H1 (cell line): Measurements from ENCODE around the gene SAFB2. TPM values are rescaled to one million over a fixed set of nuclear protein-coding genes. Genes with fewer than 3 reads are reported as not detected.
A peak's percentile ranks its signal among the peaks of the same experiment; 100 is the strongest.

ENCODE experiments used
- CTCF ChIA-PET: fragments of 300-600 bp; sonication (Branson Sonifier 250); formaldehyde crosslinking; loops from one replicate; lab custom pipeline; 2021; ENCODE audit not compliant: partially characterized antibody; lab: Charles Lee
- POLR2A ChIA-PET: fragments of 300-600 bp; sonication (Branson Sonifier 250); formaldehyde crosslinking; loops from one replicate; lab custom pipeline; 2021; ENCODE audit warnings: inconsistent platforms; ENCODE audit not compliant: partially characterized antibody; lab: Charles Lee
- DNase-seq, 2 experiments: peaks; one replicate each; pipeline versions ENCODE4 v3.0.0 to v3.0.0-alpha.2; 2010 to 2022; ENCODE audit warnings: low spot score in 2 of 2, low read depth in 1 of 2, mixed read lengths in 1 of 2
- FAIRE-seq: peaks from 2 replicates; lab custom pipeline; 2011; peaks lifted over from hg19 to GRCh38; lab: Jason Lieb, UNC
- H2AFZ ChIP-seq: 2 replicates; pipeline ENCODE4 v1.8.1; 2012; ENCODE audit warnings: low read length, inconsistent platforms
- H2AK5ac ChIP-seq: 2 replicates; pipeline ENCODE4 v1.6.1; 2013; ENCODE audit warnings: low read depth, low read length
- H2BK120ac ChIP-seq: replicated peaks from 2 replicates; pipeline ENCODE3; 2013; ENCODE audit warnings: low read depth, low read length, inconsistent platforms
- H2BK12ac ChIP-seq: 2 replicates; pipeline ENCODE4 v1.6.1; 2013; ENCODE audit warnings: low read depth, low read length
- H2BK15ac ChIP-seq: 2 replicates; pipeline ENCODE4 v1.6.1; 2013; ENCODE audit warnings: low read length
- H2BK20ac ChIP-seq: 2 replicates; pipeline ENCODE4 v1.6.1; 2013; ENCODE audit warnings: low read length
- H2BK5ac ChIP-seq: 2 replicates; pipeline ENCODE4 v1.6.1; 2013; ENCODE audit warnings: low read depth, low read length
- H3K14ac ChIP-seq: 2 replicates; pipeline ENCODE4 v1.6.1; 2013; ENCODE audit warnings: inconsistent platforms; ENCODE audit not compliant: insufficient read length
- H3K18ac ChIP-seq: 2 replicates; pipeline ENCODE4 v1.6.1; 2013; ENCODE audit warnings: low read length; ENCODE audit errors: extremely low read depth
- H3K23ac ChIP-seq: 2 replicates; pipeline ENCODE4 v1.6.1; 2013; ENCODE audit warnings: inconsistent platforms; ENCODE audit not compliant: insufficient read length
- H3K23me2 ChIP-seq: 2 replicates; pipeline ENCODE4 v1.6.1; 2013; ENCODE audit warnings: low read depth, low read length
- H3K27ac ChIP-seq: 2 replicates; pipeline ENCODE4 v1.6.1; 2011; ENCODE audit warnings: low read depth, low read length, inconsistent platforms
- H3K27me3 ChIP-seq, 4 experiments: replicated peaks in 1 of 4; 1 replicate in 1 of 4; 2 replicates in 3 of 4; pipeline versions ENCODE4 v1.6.1 to v1.8.1; 2011 to 2013; ENCODE audit warnings: low read length in 3 of 4, mild to moderate bottlenecking in 3 of 4, inconsistent platforms in 2 of 4, mixed read lengths in 2 of 4, moderate library complexity in 1 of 4; ENCODE audit not compliant: control insufficient read depth in 3 of 4, insufficient read depth in 3 of 4; ENCODE audit errors: extremely low read depth in 1 of 4
- H3K36me3 ChIP-seq, 4 experiments: 2 replicates each; pipeline versions ENCODE4 v1.6.1 to v1.8.1; 2011 to 2013; ENCODE audit warnings: mild to moderate bottlenecking in 4 of 4, low read length in 3 of 4, moderate library complexity in 2 of 4, control low read depth in 1 of 4, inconsistent platforms in 1 of 4; ENCODE audit not compliant: insufficient read depth in 4 of 4, control insufficient read depth in 2 of 4
- H3K4ac ChIP-seq: replicated peaks from 2 replicates; pipeline ENCODE3; 2013; ENCODE audit warnings: low read length, low read depth, mixed read lengths, inconsistent platforms; ENCODE audit not compliant: insufficient read length
- H3K4me1 ChIP-seq, 4 experiments: replicated peaks in 1 of 4; 1 replicate in 1 of 4; 2 replicates in 3 of 4; pipeline versions ENCODE4 v1.6.1 to v1.8.1; 2011 to 2013; ENCODE audit warnings: low read length in 3 of 4, inconsistent platforms in 2 of 4, mixed read lengths in 1 of 4; ENCODE audit not compliant: insufficient read depth in 4 of 4, control insufficient read depth in 3 of 4
- H3K4me2 ChIP-seq, 2 experiments: 2 replicates each; pipeline versions ENCODE4 v1.6.1 to v1.8.1; 2011 to 2013; ENCODE audit warnings: low read depth in 2 of 2, low read length in 2 of 2, control low read depth in 1 of 2, inconsistent platforms in 1 of 2, mild to moderate bottlenecking in 1 of 2; ENCODE audit not compliant: insufficient read depth in 1 of 2
- H3K4me3 ChIP-seq, 4 experiments: fragments of 200-600, 300-600 bp in 1 of 4; sonication (generic), shearing (Covaris generic), sonication (Bioruptor Twin) in 1 of 4; 2 replicates each; pipeline versions ENCODE4 v1.5.1 to v1.8.1; 2011 to 2016; ENCODE audit warnings: low read length in 4 of 4, low read depth in 3 of 4, control low read depth in 2 of 4, inconsistent platforms in 2 of 4, mild to moderate bottlenecking in 2 of 4, mixed read lengths in 1 of 4, moderate library complexity in 1 of 4; ENCODE audit not compliant: insufficient read depth in 2 of 4; ENCODE audit errors: extremely low read depth in 1 of 4
- H3K56ac ChIP-seq: replicated peaks from 2 replicates; pipeline ENCODE3; 2013; ENCODE audit warnings: low read depth, mild to moderate bottlenecking, mixed read lengths, low read length, inconsistent platforms; ENCODE audit not compliant: insufficient read length
- H3K79me1 ChIP-seq: 2 replicates; pipeline ENCODE4 v1.6.1; 2013; ENCODE audit warnings: low read depth, low read length, control low read depth
- H3K79me2 ChIP-seq, 2 experiments: 2 replicates each; pipeline versions ENCODE4 v1.6.1 to v1.8.1; 2012 to 2013; ENCODE audit warnings: low read length in 2 of 2, mild to moderate bottlenecking in 2 of 2, inconsistent platforms in 1 of 2; ENCODE audit not compliant: insufficient read depth in 2 of 2, control insufficient read depth in 1 of 2
- H3K9ac ChIP-seq, 4 experiments: replicated peaks in 1 of 4; 1 replicate in 1 of 4; 2 replicates in 3 of 4; pipeline versions ENCODE4 v1.6.1 to v1.8.1; 2011 to 2013; ENCODE audit warnings: low read depth in 3 of 4, low read length in 3 of 4, control low read depth in 2 of 4, mild to moderate bottlenecking in 2 of 4, moderate library complexity in 2 of 4, inconsistent platforms in 1 of 4; ENCODE audit errors: extremely low read depth in 1 of 4
- H3K9me3 ChIP-seq, 2 experiments: 2 replicates each; pipeline versions ENCODE4 v1.6.1 to v1.8.1; 2012 to 2013; ENCODE audit warnings: mild to moderate bottlenecking in 2 of 2, moderate library complexity in 2 of 2, control low read depth in 1 of 2, inconsistent platforms in 1 of 2, low read depth in 1 of 2, low read length in 1 of 2, mixed read lengths in 1 of 2; ENCODE audit not compliant: insufficient read depth in 2 of 2
- H4K20me1 ChIP-seq, 2 experiments: replicated peaks in 1 of 2; 2 replicates each; pipeline versions ENCODE3 to v1.8.1; 2011 to 2013; ENCODE audit warnings: inconsistent platforms in 2 of 2, low read length in 2 of 2, mild to moderate bottlenecking in 1 of 2; ENCODE audit not compliant: insufficient read depth in 2 of 2, control insufficient read depth in 1 of 2
- H4K5ac ChIP-seq: 2 replicates; pipeline ENCODE4 v1.6.1; 2013; ENCODE audit warnings: low read length, low read depth, mixed read lengths, inconsistent platforms; ENCODE audit not compliant: insufficient read length
- H4K8ac ChIP-seq: 2 replicates; pipeline ENCODE4 v1.8.0; 2013; ENCODE audit warnings: mild to moderate bottlenecking, moderate library complexity, low read length, inconsistent platforms; ENCODE audit not compliant: insufficient read depth; ENCODE audit errors: extremely low read depth
- H4K91ac ChIP-seq: replicated peaks from 2 replicates; pipeline ENCODE3; 2013; ENCODE audit warnings: low read length, mixed read lengths, inconsistent platforms; ENCODE audit not compliant: insufficient read length
- FOSL1 ChIP-seq: IDR thresholded peaks from 2 replicates; pipeline ENCODE4 v1.6.1; 2011; ENCODE audit warnings: mild to moderate bottlenecking, low read depth, low read length, moderate library complexity; ENCODE audit not compliant: insufficient read depth
- JUND ChIP-seq: IDR thresholded peaks from 2 replicates; pipeline ENCODE4 v1.6.1; 2011; ENCODE audit warnings: mild to moderate bottlenecking, improper control_type of control experiment, low read length
- RAD21 ChIP-seq, 2 experiments: IDR thresholded peaks in 1 of 2; conservative IDR thresholded peaks in 1 of 2; 2 replicates each; pipeline ENCODE4 v1.6.1; 2011; ENCODE audit warnings: low read depth in 2 of 2, low read length in 2 of 2, improper control_type of control experiment in 1 of 2, inconsistent platforms in 1 of 2, mild to moderate bottlenecking in 1 of 2, moderate library complexity in 1 of 2
- WGBS, 2 experiments: shearing (Covaris generic) in 1 of 2; methylation state at CpG; one replicate each; pipeline versions ENCODE4 v1.1.6 to v1.1.7; 2013 to 2015; ENCODE audit warnings: low lambda C conversion rate in 2 of 2, mixed read lengths in 2 of 2, inconsistent platforms in 1 of 2, low coverage in 1 of 2, missing lambda C conversion rate in 1 of 2; ENCODE audit not compliant: insufficient replicate concordance in 2 of 2, insufficient coverage in 1 of 2, insufficient read length in 1 of 2; ENCODE audit errors: extremely low coverage in 1 of 2, missing lambda C conversion rate in 1 of 2; 5-methylcytosine and 5-hydroxymethylcytosine counted together
- polyA plus RNA-seq, 7 experiments: library from polyadenylated mRNA; depleted of rRNA in 3 of 7; stranded (reverse) in 5 of 7; unstranded in 2 of 7; fragments of >200 nt in 5 of 7; fragments of 200-250 nt in 2 of 7; gene quantifications; 1 replicate in 5 of 7; 2 replicates in 1 of 7; 4 replicates in 1 of 7; pipeline versions ENCODE4 v1.2.1 to v1.2.3, GENCODE V29; 2011 to 2013; ENCODE audit warnings: missing spikeins in 2 of 7, mixed read lengths in 2 of 7
- total RNA-seq: library from RNA; stranded (reverse); fragmentation: NEBNext Ultra II Directional; extraction: Animal tissue kit (Norgen Biotek cat#: 25700); gene quantifications from 2 replicates; pipeline ENCODE4 v1.2.1, GENCODE V29; 2021

SAFB2 gene
- total and polyA plus RNA-seq, 2 of the 8 experiments (the other 6 are each of a cell fraction or from before 2014, with no cell fraction given) = 14.8 to 63.8 TPM

DNA sequence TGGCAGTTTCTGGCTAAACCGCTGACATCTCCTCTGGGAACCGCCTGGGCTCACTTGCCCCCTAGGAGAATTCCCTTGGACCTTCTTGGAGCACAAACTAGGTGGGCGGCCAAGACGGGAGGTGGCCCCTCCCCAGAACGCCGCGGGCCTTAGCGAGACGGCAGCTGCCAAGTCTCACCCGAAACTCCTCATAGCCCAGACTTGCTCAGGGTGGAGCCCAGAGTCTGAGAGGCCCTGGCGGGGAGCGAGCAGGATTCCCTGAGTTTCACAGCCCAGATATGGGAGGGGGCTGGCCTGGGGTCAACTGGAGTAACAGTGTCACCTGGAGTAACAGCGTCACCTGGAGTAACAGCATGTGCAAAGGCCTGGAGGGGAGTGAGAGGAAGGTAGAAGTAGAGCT, 64.9 kb downstream of the SAFB2 start:
- no peaks in the 10 kb centered on the region for H3K36me3 ChIP-seq
- H2BK5ac ChIP-seq = no peak overlapping the region
- no peak overlapping the region for H3K14ac ChIP-seq
- H3K4me2 ChIP-seq = no peak overlapping the region
- H3K23ac ChIP-seq = no peak overlapping the region
- no peaks in the 10 kb centered on the region for H3K79me1 ChIP-seq
- H3K4ac ChIP-seq = no peak overlapping the region
- 85% methylated on average over 13 of the region's 13 CpGs; no CpG with 5 or more reads in 1 of the 2 experiments for WGBS, 2 experiments
- no peaks in the 10 kb centered on the region for H4K20me1 ChIP-seq
- H3K79me2 ChIP-seq = no peaks in the 10 kb centered on the region
- no peak overlapping the region for H4K91ac ChIP-seq
- H3K9ac ChIP-seq = no peak overlapping the region
- peaks cover 0 to 9% (median 4%) of the 10 kb centered on the region in 4 experiments; a peak in 3 of 7 replicates for H3K4me1 ChIP-seq
- peaks cover 5 to 8% of the 10 kb centered on the region in 2 experiments; a peak in 3 of 4 replicates for H3K9me3 ChIP-seq
- no peak overlapping the region for H4K8ac ChIP-seq
- FAIRE-seq (no peak), DNase-seq (no peak)
- no peak overlapping the region for H3K27ac ChIP-seq
- no peak overlapping the region for H3K56ac ChIP-seq
- peaks cover 2% of the 10 kb centered on the region; the same call in 1 of the 2 replicates for H3K23me2 ChIP-seq
- H3K18ac ChIP-seq = no peak overlapping the region
- no peaks in the 10 kb centered on the region for H3K27me3 ChIP-seq
- no peak overlapping the region for H2BK20ac ChIP-seq
- H2AFZ ChIP-seq = no peak overlapping the region
- no peak overlapping the region for H4K5ac ChIP-seq
- H2BK120ac ChIP-seq = no peak overlapping the region
- H2BK15ac ChIP-seq = no peak overlapping the region
- H2BK12ac ChIP-seq = no peak overlapping the region
- no peak overlapping the region for H3K4me3 ChIP-seq
- ChIA-PET POLR2A (interaction anchor here (0.9 to 1.0 kb wide), 2 partner anchors 65 to 204 kb away, joined by 3 to 5 read pairs; partner anchors contain the start of genes SAFB and SAFB2), CTCF (interaction anchor here (1.2 to 12.1 kb wide), 6 partner anchors 10 to 54 kb away, joined by 3 to 206 read pairs (median 4); partner anchors contain the start of gene TINCR)
- H2AK5ac ChIP-seq = no peak overlapping the region
- TF ChIP-seq JUND (no peak), FOSL1 (no peak), RAD21 (IDR thresholded peaks at IDR 0.05 in 1 of 2, conservative IDR thresholded peaks at IDR 0.05 in 1 of 2; ENCODE audit: low read depth in 2 of 2, low read length in 2 of 2) (0 out of 4 replicates have a peak, but pooled peaks of 1 of the 2 experiments have one; percentile 9)
